GM19395 (cell line): ENCODE results near the gene ALDH7A1.
"Not testable (repeated sequence)": the region's sequence is repeated elsewhere in the genome, so short reads cannot be mapped to it uniquely, and the experiment has no call there.

ENCODE experiments used
- ATAC-seq: cut with Tn5 transposase; IDR thresholded peaks from one replicate; pipeline ENCODE4 v1.9.1; 2021; ENCODE audit warnings: mild to moderate bottlenecking, moderate library complexity; ENCODE audit not compliant: unreplicated experiment

Gene ALDH7A1

DNA sequence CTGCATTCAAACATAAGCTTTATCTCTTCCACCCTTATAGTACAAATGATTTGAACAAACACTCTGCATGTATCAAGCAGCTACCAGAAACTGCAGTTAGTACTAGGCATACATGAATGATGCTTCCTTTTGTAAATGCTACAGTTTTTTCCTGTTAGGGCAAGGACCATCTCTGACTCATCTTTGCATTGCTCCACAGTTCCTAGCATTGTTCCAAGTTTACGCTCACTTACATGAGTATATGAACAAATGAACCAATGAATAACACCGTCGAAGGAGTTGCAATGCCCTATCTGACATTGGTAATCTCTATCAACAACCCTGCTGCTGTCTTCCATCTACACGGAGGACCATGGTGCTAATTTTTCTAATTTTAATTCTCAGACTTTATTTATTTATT lies 2.1 kb upstream of the ALDH7A1 start:
- no peak for ATAC-seq

DNA sequence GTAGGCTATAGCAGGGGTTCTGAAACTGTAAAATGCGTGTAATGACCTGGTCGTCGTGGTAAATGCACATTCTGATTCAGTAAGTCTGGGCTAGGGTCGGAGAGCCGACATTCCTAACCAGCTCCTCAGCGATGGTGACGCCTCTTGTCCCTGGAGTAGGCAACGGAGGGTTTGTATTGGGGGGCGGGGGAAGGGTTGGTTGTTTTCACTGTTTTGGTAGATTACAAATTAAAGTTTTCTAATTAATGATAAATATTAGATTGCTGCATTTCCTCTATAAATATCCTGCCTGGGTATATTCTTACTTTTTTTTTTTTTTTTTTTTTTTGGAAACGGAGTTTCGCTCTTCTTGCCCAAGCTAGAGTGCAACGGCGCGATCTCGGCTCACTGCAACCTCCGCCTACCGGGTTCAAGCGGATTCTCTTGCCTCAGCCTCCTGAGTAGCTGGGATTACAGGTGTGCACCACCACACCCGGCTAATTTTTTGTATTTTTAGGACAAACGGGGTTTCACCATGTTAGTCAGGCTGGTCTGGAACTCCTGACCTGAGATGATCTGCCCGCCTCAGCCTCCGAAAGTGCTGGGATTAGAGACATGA lies 566 bp upstream of the ALDH7A1 start:
- ATAC-seq = peak; percentile 25

DNA sequence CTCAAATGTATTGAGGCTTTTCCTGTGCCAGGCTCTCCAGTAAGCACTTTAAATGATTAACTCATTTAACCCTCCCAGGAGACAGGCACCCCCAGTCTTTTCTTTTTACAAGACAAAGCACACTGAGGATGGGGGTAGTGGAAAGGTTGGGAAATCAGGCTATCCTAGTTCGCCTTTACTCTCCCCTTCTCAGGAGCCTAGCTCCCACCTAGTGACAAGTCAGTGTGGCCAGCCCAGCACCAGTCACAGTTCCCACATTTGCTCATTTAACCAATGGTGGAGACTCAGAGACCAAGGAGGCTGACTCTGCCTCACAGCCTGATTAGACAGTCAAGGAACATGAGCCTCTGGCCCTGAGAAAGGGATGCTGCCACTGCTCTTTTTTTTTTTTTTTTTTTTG lies 3.5 kb downstream of the ALDH7A1 start:
- no peak for ATAC-seq

DNA sequence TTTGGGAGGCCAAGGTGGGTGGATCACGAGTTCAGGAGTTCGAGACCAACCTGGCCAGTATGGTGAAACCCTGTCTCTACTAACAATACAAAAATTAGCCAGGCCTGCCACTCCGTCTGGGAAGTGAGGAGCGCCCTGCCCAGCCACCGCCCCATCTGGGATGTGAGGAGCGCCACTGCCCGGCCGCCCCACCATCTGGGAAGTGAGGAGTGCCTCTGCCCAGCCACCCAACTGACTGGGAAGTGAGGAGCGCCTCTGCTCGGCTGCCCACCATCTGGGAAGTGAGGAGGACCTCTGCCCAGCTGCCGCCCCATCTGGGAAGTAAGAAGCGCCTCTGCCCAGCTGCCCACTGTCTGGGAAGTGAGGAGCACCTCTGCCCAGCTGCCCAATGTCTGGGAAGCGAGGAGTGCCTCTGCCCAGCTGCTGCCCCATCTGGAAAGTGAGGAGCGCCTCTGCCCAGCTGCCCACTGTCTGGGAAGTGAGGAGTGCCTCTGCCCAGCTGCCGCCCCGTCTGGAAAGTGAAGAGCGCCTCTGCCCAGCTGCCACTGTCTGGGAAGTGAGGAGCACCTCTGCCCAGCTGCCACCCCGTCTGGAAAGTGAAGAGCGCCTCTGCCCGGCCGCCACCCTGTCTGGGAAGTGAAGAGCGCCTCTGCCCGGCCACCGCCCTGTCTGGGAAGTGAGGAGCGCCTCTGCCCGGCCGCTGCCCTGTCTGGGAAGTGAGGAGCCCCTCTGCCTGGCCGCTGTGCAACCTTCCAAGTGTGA lies 5.3 kb downstream of the ALDH7A1 start:
- no peak for ATAC-seq

DNA sequence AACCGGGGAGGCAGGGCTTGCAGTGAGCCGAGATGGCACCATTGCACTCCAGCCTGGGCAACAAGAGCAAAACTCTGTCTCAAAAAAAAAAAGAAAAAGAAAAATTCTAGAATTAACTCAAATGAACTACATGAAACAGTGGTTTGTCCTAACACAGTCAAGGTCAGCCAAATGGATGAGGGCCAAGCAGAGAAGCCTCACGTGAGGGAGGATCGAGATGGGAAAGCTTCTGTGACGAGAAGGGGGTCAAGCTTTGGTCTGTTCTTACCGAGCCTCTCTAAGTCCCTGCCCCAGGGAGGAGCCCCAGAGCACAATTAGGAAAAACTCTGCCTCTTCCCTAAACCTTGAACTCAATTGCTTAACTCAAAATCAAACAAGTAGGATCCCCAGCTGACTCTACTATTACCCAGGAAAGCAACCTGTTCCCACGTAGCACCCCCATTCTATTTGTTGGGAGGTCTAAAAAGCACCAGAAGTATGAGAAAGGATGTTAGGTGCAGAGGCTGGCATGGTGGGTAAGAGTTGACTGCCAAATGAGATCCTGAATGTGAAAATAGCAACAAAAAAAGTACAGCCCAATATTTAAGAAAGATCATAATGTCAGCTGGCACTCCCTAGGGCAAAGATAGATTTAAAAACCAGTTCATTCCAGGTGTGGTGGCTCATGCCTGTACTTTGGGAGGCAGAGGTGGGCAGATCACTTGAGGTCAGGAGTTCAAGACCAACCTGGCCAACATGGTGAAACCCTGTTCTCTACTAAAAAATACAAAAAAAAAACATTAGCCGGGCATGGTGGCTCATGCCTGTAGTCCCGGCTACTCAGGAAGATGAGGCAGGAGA lies 7.2 kb downstream of the ALDH7A1 start:
- no peak for ATAC-seq

DNA sequence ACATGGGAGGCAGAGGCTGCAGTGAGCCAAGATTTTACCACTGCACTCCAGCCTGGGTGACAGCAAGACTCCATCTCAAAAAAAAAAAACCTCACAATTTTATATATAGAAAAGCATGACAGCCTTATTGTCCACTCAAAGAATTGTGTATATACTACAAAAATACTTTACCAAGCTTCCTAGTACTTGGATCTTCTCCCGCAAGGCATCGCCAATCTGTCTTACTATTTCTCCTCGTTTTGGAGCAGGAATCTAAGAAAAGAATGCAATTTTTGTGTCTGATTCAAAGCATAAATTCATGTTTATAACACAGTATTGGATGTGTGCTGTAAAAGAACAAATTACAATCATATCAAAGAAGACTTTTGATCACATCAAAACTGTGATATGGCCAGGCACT lies 11.3 kb downstream of the ALDH7A1 start:
- no peak for ATAC-seq

DNA sequence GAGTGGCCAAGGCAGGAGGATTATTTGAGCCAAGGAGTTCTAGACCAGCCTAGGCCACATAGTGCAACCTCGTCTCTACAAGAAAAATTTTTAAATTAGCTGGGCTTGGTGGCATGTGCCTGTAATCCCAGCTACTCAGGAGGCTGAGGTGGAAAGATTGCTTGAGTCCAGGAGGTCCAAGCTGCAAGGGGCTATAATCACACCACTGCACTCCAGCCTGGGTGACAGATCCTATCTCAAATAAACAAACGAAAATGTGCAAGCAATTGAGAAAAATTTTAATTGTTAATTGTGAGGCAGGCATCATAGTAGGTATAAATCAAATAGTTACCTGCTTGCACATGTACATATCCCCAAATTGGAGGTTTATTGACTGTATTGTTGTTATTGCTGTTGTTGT lies 15.3 kb downstream of the ALDH7A1 start:
- no peak for ATAC-seq

DNA sequence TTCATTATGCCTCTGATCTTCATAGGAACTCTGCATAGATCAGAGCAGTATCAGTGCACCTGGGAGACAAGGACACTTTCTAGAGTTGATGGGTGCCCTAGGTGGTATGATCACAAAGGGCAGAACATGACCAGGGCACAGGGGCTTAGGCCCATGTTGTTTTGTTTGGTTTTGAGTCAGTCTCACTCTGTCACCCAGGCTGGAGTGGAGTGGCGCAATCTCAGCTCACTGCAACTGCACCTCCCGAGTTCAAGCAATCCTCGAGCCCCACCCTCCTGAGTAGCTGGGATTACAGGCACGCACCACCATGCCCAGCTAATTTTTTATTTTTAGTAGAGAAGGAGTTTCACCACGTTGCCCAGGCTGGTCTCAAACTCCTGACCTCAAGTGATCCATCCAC lies 17.6 kb downstream of the ALDH7A1 start:
- no peak for ATAC-seq

DNA sequence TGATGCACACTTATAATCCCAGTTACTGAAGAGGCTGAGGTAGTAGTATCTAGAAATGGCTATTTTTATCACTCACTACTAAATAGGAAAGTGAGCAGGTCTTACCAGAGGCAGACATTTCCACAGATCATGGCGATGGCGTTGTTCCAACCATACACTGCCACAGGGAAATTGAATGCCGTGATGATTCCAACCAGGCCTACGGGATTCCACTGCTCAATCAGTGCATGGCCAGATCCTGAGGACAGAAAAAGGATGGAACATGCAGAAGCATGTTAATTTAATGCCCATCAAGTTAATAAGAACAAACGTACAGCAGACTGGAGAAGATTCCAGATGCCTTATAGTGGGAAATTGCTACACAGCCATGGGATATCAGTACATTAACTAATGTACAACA lies 18.0 kb downstream of the ALDH7A1 start:
- ATAC-seq = no peak

DNA sequence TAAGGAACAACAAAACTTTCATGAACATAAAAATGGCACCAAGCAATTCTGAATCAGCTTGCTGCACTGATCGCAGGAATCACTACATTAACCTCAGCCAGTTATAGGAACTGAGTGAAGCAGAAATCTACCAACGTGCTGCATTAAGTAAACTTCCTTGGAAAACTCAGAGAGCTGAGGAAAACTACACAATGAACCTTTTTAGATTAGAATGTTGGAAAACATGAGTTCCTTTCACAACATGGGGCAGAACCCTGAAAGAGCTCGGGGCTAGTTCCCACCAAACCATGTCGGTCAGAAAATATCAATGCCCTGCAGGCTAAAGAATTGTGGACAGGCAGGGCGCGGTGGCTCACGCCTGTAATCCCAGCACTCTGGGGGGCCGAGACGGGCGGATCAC lies 19.4 kb downstream of the ALDH7A1 start:
- no peak for ATAC-seq

DNA sequence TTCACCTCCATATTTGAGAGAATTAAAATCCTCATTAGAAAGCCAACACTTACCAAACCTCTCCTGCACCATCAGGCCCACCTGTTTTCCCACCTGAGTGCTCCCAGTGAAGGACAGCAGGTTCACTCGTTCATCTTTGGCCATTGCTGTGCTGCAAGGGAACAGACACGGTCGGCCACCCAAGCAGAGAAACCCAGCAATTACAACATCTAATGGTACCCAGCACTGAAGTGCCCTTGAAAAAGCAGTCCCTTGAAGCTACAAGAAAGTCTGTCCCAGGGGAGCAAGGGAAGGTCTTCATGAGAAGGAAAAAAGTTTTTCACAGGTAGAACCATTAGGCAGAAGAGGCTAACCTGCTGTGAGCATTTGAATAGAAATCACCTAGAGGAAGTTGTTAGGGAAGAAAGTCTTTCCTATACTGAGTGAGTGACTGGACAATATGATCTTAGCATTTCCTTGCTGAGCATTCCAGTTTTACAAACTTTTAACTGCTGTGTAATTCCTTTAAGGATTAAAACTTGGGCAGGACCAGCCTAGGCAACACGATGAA lies 26.7 kb downstream of the ALDH7A1 start:
- no peak for ATAC-seq

DNA sequence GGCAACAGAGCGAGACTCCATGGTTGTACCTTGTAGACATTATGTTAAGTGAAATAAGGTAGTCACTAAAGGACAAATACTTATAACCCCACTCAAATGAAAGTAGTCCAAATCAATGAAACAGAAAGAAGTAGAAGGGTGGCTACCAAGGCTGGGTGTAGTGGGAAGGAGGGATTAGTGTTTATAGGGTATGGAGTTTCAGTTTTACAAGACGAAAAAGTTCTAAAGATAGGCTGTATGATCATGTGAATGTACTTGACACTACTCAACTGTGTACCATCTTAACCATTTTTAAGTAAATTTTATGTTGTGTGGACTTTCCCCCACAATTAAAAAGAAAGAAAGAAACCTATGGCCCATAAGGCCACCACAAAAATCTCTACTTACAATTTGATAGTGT lies 32.2 kb downstream of the ALDH7A1 start:
- peak; percentile 95 for ATAC-seq

DNA sequence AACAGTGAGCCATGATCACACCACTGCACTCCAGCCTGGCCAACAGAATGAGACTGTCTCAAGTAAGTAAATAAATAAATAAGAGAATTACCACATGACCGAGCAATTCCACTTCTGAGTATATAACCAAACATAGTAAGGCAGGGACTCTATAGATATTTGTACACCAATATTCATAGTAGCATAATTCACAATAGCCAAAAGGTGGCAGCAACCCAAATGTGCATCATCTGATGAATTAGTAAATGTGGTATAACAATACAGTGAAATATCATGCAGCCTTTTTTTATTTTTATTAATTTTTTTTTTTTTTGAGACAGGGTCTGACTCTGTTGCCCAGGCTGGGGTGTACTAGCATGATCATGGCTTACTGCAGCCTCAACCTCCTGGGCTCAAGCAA lies 33.1 kb downstream of the ALDH7A1 start:
- no peak for ATAC-seq

DNA sequence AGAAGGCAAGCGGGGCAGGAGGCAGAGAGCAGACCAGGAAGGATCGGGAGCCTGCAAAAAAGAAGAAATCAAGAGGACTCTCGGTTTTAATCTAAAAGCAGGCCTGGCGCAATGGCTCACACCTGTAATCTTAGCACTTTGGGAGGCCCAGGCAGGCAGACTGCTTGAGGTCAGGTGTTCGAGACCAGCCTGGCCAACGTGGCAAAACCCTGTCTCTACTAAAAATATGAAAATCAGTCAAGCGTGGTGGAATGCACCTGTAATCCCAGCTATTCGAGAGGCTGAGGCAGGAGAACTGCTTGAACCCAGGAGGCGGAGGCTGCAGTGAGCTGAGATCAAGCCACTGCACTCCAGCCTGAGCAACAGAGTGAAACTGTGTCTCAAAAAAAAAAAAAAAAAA lies 39.9 kb downstream of the ALDH7A1 start:
- ATAC-seq = not testable (repeated sequence)

DNA sequence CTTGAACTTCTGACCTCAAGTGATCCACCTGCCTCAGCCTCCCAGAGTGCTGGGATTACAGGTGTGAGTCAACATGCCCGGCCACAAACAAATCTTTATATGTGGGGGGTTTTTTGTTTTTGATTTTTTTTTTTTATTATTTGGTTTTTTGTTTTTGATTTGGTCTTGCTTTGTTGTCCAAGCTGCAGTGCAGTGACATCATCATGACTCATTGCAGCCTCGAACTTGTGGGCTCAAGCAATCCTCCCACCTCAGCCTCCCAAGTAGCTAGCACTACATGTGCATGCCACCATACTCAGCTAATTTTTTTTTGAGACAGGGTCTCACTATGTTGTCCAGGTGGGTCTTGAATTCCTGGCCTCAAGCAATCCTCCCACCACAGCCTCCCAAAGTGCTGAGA lies 42.4 kb downstream of the ALDH7A1 start:
- no peak for ATAC-seq

DNA sequence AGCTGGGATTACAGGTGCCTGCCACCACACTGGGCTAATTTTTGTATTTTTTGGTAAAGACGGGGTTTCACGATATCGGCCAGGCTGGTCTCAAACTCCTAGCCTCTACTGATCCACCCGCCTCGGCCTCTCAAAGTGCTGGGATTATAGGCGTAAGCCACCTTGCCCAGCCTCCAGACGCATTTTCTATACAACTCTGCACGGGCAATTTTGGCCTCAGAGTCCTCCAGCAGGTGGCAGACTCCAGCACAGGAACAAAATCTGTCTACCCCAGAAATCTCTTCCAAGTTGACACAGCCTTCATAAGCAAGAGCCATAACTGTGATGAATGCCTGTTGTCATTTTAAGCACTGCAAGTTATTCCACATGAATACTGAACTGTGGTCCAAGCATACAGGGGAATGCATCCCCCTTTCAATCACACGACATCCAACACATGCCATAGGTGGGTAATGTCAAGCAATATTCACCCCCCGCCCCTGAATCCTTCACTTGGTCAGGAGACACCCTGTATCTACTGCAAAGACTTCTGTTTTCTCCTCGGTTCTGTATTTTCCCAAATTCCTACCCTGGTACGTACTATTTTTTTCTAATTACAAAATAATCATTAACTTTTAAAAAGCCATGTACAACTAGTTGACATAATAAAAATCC lies 50.8 kb downstream of the ALDH7A1 start:
- peak; percentile 71 for ATAC-seq

DNA sequence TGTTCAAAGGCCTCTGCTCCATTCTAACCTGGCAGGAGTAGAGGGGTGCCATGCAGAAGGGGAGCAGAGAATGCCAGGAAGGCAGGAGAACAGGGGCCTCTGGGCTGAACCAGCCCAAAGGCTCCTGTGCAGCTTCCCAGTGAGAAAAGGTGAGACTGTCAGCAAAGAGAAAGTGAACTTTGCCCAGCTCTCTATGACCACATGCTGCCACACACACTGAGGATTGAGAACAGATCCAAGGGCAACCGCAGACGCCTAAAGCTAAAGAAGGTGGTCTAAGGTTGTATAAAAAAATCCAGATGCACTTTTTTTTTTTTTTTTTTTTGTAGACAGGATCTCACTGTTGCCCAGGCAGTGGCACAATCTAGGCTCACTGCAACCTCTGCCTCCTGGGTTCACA lies 51.4 kb downstream of the ALDH7A1 start:
- no peak for ATAC-seq

DNA sequence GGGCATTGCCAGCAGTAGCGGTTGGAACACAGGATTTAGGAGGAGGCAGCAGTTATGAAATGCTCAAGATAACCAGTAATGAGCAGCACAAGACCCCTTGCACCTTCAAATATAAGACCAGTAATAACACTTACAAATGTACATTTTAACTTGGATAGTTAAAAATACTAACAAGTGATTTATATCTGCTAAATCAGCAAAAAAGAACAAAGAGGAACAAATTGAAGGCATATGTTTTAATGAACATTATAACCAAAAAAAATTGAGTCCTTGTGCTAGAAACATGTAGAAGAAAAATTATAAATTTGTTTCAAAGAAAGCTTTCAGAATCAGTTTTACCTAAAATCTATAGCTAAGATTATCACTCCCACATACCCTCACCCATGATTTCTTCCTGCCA lies 52.0 kb downstream of the ALDH7A1 start:
- ATAC-seq = no peak

DNA sequence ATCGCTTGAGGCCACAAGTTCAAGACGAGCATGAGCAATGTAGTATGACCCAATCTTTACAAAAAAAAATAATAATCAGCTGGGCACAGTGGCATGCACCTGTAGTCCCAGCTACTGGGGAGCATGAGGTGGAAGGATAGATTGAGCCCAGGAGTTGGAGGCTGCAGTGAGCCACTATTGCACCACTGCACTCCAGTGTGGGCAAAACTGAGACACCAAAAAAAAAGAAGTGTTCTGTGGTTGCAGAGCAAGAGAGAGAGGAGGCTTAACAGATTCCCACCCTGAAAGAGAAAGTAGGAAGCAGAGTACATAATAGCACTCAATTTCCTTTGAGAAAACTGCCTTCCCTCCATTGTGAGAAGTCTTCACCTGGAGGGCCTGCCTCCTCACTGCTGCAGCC lies 52.6 kb downstream of the ALDH7A1 start:
- ATAC-seq = peak; percentile 37

DNA sequence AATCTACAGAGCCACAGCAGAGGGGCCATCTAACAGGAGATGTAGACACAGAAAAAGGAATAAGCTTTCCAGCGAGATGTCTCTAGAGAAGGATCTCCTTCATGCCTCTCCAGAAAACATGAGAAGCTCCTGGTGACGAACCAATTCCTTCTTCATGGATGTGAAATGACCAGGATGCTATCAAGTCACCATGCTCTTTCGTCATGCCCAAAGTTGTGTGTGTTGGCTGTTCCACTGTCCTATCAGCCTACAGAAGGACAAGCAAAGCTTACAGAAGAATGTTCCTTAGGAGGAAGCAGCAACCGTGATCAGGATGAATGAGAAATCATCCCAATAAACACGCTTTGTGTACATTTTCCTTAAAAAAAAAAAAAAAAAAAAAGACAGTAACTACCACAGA lies 54.4 kb downstream of the ALDH7A1 start:
- no peak for ATAC-seq

DNA sequence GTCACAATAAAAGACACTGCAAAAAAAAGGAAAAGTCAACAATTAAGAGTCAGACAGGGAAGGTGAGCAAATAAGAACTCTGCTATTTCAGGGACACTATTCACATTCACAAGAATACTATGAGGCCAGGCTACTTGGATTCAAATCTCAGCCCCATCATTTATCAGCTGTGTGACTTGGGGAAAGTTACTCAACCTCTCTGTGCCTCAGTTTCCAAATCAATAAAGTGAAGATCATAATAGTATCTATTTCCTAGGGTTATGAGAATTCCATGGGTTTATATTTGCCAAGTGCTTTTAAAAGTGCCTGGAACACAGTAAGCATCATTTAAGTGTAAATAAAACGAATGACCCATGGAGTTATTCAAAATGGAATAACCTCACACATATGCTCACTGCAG lies 56.4 kb downstream of the ALDH7A1 start:
- ATAC-seq = peak; percentile 3
